HCEC 1CT (cell line): ENCODE results near the gene RAB33A.
A peak's percentile ranks its signal among the peaks of the same experiment; 100 is the strongest.
"Not testable (repeated sequence)": the region's sequence is repeated elsewhere in the genome, so short reads cannot be mapped to it uniquely, and the experiment has no call there.

Source experiments
- DNase-seq: peaks from one replicate; pipeline ENCODE4 v3.0.0-alpha.2; 2017

Gene RAB33A

DNA sequence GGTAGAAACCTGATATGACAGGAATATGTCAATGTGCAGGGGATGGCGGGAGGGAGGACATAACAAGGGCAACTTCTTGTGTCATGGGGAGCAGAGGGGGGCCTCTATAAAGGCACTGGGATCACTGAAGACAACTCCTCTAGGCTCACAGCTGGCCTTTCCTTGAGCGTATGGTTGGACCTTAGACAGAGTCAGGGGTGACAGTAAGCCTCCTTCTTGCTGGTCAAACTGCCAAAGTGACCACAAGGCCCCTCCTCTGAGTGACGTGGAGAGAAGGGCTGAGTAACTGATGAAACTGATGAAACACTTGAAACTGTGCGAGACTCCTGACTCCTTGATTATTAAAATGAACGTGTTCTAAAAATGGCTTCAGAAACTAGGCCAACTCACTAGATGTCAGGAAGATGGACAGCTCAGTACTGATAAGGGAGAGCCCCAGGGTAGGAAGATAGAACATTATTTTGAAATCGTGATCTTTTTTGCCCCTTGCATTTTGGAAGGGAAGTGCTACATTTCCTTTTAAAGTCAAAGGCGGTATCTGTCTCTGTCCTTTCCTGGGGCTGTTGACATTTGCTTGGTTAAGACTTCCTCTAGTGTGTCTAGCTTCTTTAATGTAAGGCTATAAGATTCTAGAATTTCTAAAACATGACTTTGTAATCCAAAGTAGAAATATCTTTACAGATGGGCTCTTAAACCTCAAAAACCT lies 1.6 kb downstream of the RAB33A start:
- DNase-seq, result peak; percentile 74

DNA sequence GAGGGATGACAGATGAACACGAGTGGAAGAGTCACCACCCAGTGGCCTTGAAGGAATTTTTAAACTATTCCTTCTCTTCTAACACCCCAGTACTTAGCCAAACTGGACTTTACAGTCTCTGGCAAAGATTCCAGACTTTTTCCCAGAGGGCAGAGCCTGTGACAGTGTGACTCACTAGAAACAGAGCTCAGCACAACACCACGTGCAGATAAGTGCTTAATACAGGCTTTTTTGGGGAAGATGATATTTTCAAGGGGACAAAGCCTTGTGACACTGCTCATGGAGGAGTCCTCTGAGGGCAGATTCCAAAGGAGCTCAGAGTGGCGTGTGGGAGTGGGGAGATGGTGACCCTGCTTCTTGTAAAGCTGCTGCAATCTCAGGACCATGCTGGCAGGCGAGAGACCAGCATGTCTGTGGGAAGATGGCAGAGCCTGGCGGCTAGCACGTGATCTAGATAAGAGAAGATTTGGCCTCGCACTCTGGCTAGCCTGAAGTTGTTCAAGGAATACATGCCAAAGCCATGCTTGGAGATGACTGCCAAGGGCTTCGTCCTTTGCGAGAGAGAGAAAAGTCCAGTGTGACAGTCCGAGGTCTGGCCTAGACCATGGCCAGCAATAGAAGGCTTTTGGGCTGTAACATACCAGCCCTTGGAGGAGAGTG lies 2.4 kb downstream of the RAB33A start:
- peak; percentile 55 for DNase-seq

GRCh38 chrX:130174937-130175336 lies 3.2 kb downstream of the RAB33A start:
- DNase-seq, result no peak

DNA sequence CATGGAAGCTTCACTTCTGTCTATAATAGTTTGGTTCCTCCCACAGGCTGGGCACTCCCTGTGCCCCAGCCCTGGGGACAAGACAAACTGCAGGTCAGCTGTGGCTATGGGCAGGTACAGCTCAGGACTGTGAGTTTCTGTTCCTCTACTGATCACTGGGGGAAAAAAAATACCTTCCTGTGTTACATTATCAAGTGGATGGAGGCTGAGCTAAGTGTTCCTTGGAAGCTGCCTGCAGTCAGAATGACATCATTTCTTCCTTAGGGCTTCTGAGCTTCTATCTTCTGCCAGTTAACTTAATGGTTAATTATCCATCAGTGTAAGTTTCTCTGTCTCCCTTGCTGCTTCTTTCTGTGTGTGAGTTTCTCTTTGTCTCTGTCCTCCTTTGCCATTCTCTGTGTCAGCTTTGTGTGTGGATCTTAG lies 4.6 kb downstream of the RAB33A start:
- no peak for DNase-seq

- DNase-seq, result no peak
Measured at GRCh38 chrX:130176942-130177341, 5.2 kb downstream of the RAB33A start.

- DNase-seq, result no peak
Measured at GRCh38 chrX:130179170-130179569, 7.4 kb downstream of the RAB33A start.

DNA sequence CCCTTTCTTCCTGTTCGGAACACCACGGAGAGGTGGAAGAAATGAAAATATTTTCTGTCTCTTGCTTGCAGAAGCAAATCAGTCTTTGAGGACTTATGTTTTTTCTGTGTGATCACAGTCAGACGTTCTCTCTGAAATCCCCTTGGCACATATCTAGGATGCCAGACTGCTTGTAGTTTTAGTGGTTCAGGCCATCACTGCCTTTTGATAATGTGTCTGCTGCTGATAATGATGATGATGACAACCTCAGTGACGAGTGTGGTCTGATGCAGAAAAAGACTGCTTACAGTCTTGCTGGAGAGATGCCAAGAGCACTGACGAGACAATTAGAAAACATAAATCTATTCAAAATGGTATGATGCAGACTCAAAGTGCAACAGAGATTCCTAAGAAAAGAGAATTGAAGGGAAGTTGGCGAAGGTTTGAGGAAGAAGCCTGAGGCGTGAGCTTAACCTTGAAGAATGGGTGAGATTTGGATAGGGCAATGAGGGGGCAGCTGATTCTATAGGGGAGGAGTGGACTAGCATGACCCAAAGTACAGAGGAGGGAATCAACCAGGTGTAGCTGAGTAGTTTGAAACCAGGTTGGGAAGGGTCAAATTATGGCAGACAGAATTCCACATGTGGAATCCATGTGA lies 7.9 kb downstream of the RAB33A start:
- DNase-seq, result no peak

DNA sequence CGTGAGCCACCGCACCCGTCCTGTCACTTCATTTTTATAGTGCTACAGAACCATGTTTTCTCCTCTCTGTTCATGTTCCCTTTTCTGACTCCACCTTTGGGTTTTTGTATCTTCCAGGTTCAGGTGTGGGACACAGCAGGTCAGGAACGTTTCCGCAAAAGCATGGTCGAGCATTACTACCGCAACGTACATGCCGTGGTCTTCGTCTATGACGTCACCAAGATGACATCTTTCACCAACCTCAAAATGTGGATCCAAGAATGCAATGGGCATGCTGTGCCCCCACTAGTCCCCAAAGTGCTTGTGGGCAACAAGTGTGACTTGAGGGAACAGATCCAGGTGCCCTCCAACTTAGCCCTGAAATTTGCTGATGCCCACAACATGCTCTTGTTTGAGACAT lies 12.4 kb downstream of the RAB33A start:
- DNase-seq, result no peak

GRCh38 chrX:130184857-130185256 lies 13.1 kb downstream of the RAB33A start:
- no peak for DNase-seq

- DNase-seq, result no peak
Measured at GRCh38 chrX:130186651-130187050, 14.9 kb downstream of the RAB33A start.

DNA sequence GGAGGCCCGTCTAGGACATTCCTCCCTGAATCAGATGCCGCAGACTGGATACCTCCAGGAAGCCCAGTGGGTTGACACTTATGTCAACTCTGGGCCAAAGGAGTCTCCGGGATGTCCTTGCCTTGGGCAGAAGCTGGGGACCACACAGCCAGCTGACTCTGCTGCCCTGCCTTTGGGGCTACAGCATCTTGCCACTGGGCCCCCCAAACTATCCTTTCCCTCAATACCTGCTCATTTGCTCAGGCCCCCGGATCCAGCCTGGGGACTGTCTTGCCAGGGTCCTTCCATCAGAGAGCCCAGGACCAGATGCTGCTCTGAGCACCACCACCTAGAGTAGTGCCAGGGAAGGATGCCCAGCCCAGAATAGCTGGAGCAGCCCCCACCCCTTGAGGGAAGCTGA lies 19.0 kb downstream of the RAB33A start:
- no peak for DNase-seq

DNA sequence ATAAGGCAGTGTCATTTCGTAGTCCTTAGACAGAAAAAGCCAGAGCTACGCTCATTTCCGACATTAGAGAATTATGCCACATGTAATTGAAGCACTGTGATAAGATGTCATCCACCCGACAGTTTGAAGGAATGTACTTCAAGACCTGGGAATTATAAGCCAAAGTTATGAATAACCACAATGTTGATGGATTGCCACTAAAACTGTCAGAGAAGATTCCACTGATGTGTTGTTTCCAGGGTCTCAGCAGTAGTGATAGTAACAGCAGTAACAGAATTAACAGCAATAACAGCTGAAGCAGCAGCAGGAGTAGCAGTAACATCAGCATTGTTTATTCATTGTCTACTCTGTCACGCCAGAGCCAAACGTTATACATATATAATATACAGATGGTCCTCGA lies 24.7 kb downstream of the RAB33A start:
- peak; percentile 5 for DNase-seq

GRCh38 chrX:130197464-130197863 lies 25.7 kb downstream of the RAB33A start:
- DNase-seq, result no peak

- no peak for DNase-seq
Measured at GRCh38 chrX:130204647-130205046, 32.9 kb downstream of the RAB33A start.

GRCh38 chrX:130211415-130212186 lies 39.8 kb downstream of the RAB33A start:
- no peak for DNase-seq

DNA sequence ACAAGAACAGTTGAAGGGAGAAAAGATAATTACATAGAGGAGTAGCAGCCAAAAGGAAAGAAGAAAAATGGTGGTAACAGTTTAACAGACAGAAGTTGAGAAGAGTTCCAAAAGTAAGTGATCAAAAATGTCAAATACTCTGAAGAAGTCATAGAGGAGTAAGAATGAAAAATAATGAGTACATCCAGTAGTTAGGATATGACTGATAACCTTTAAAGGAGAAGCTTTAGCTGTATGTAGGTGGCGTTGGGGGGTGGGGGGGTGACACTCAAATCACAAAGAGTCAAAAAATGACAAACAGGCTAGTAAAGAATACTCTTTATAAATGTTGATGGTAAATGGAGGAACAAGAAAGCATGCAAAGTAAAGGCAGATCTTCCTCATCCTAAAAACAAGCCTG lies 40.6 kb downstream of the RAB33A start:
- DNase-seq, result no peak

GRCh38 chrX:130213376-130213775 lies 41.6 kb downstream of the RAB33A start:
- no peak for DNase-seq

- DNase-seq, result no peak
Measured at GRCh38 chrX:130216320-130216719, 44.6 kb downstream of the RAB33A start.

DNA sequence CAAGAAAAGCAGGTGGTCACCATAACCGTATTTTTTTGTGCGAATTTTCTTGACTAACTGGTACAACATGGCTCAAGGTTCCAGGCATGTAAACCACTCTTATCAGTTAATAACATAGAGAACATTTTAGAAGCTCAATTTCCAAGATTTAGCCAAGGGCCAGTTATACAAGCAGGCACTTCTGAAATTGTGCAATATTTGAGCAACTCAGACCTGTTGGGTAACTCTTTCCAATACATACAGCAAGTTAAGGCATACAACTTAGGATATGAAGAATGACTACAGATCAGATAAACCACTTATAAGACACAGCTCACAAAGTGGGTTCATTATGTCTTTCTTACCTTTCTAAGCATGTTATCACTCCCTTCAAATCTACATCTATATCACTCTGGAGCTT lies 53.0 kb downstream of the RAB33A start:
- no peak for DNase-seq

GRCh38 chrX:130228871-130229270 lies 57.1 kb downstream of the RAB33A start:
- DNase-seq, result no peak

DNA sequence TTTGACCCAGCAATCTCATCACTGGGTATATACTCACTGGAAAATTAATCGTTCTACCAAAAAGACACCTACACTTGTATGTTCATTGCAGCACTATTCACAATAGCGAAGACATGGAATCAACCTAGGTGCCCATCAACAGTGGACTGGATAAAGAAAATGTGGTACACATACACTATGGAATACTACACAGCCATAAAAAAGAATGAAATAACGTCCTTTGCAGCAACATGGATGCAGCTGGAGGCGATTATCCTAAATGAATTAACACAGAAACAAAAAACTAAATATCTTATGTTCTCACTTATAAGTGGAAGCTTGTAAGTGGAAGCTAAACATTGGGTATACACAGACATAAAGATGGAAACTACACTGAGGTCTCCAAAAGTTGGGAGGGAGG lies 59.4 kb downstream of the RAB33A start:
- not testable (repeated sequence) for DNase-seq
